Measurements from ENCODE around the gene VPS29.

DNA sequence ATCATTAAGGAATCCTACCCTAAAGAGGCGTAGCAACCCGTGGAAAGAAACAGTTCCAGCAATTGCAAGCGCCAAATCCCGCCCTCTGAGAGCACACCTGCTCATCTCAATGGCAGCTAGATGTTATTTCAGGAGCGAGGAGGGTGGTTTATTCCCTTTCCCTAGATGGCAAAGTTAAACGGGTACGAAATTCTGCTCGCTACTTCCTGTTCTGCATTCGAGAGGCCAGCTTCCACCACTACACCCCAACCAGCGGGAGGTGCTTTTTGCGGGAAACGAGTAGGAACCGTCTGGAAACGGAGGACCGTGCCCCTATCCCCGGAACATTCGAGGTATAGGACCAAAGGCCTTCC, 536 bp downstream of the VPS29 start:
- TF ChIP-seq, protein P1, sequence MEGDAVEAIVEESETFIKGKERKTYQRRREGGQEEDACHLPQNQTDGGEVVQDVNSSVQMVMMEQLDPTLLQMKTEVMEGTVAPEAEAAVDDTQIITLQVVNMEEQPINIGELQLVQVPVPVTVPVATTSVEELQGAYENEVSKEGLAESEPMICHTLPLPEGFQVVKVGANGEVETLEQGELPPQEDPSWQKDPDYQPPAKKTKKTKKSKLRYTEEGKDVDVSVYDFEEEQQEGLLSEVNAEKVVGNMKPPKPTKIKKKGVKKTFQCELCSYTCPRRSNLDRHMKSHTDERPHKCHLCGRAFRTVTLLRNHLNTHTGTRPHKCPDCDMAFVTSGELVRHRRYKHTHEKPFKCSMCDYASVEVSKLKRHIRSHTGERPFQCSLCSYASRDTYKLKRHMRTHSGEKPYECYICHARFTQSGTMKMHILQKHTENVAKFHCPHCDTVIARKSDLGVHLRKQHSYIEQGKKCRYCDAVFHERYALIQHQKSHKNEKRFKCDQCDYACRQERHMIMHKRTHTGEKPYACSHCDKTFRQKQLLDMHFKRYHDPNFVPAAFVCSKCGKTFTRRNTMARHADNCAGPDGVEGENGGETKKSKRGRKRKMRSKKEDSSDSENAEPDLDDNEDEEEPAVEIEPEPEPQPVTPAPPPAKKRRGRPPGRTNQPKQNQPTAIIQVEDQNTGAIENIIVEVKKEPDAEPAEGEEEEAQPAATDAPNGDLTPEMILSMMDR (IDR thresholded peaks at IDR 0.05), result no peak
- TF ChIP-seq EP300 (IDR thresholded peaks at IDR 0.05), result no peak
- TF ChIP-seq POLR2A (IDR thresholded peaks at IDR 0.05), result no peak

Measured in suprapubic skin (tissue), 3 donors.